NOMO-1 treated with dmso at 0.1 percent for 144 hours (cell line): ENCODE results near the gene MAML3.

ENCODE experiments used
- DNase-seq: peaks from one replicate; lab custom pipeline; 2025; ENCODE audit not compliant: unreplicated experiment; lab: John Stamatoyannopoulos, UW

Gene MAML3

DNA sequence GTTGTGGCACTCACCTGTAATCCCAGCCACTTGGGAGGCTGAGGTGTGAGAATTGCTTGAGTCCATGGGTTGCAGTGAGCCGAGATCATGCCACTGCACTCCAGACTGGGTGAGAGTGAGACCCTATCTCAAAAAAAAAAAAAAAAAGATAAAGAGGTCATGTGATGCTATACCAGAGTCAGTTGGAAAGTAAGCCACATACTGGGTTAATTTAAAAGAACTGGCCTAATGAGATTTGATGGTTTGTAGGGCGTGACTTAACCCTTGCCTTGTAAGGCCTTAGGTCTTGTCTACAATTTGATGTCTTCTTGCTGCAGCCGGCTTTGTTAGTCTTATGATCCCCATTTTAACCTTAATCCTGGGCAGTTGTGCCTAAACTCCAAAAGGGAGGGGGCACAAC is 483.2 kb downstream of the MAML3 start:
- no peak for DNase-seq

DNA sequence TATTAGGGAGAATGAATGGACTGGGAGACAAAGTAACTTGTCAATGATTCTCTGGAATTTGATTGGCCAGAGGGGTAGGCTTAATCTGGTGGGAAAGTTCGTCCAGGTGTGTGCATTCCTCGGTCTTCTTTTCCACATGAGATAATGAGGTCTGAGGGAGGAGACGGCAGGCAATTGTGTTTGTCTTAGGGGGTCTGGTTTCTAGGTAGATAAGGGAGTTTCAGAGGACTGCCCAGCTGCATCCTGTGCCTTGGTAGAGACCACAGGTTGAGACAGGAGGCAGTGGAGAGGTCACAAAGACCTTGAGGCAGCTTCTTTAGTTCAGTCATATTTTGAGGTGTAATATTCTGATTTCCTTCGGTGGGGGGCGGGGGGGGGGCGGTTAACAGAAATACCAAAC is 484.1 kb downstream of the MAML3 start:
- DNase-seq = no peak

DNA sequence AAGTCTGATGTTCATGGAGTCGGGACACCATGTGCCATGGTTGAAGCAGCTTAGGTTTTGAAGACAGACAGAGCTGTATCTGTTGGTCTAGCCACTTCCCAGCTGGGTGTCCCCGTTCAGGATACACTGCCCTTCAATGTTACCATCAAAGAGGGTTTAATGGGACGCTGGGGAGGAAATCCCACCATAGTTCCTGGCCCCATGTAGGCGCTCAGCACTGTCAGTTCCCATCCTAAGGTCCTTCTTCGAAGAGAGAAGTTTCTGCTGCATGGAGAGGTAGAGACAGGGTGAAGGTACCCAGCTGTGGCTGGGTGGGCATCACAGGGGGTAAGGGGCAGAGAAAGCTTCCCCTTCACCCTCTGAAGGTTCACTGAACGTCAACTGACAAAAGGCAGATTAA is 484.6 kb downstream of the MAML3 start:
- DNase-seq = no peak

DNA sequence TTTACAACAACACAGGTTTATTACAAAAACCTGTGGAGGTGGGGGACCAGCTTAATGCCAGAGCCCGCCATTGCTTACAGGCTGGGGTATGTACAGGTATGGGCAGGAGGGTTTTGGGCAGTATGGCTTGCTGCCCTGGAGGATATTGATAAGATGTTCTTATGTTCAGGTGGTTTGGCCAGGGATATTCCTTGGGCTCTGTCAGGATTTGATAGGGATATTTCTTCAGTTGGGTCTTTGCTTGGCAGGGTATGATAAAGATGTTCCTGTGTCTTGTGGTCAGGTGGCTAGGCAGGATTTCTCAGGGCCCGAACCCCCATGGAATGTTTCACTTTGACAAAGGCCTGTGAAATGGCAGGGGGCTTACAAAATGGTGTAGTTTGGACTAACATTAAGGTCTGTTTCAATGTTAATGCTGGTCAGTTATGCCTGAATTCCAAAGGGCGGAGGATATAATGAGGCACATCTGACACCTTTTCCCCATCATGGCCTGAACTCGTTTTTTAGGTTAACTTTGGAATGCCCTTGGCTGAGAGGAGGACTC is 485.3 kb downstream of the MAML3 start:
- no peak for DNase-seq

DNA sequence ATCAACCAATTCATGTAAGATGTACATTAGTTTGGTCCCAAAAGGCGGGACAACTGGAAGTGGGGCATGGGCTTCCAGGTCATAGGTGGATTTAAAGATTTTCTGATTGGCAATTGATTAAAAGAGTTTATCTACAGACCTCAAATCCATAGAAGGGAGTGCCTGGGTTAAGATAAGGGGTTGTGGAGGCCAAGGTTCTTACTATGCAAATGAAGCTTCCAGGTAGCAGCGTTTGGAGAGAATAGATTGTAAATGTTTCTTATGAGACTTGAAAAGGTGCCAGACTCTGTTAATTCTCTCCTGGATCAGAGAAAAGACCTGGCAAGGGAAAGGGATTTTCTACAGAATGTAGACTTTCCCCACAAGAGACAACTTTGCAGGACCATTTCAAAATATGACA is 485.9 kb downstream of the MAML3 start:
- no peak for DNase-seq
